GM12878 (cell line): ENCODE results near the gene LIG1. TPM values are rescaled to one million over a fixed set of nuclear protein-coding genes. Genes with fewer than 3 reads are reported as not detected.
A peak's percentile ranks its signal among the peaks of the same experiment; 100 is the strongest.

ENCODE experiments used
- ATAC-seq: fragments of 200-7000 bp; cut with Tn5 transposase; 3 replicates; pipeline ENCODE4 v1.9.1; 2020; ENCODE audit warnings: mild to moderate bottlenecking, moderate library complexity
- BruUV-seq: library from RNA; stranded (reverse); fragments of 400-500 nt; replicated peaks from 2 replicates; lab custom pipeline; 2021; lab: Mats Ljungman, UMichigan
- CTCF ChIA-PET: fragments of 300-600 bp; sonication (Branson Sonifier 250); formaldehyde crosslinking; extraction: SDS; loops from one replicate; lab custom pipeline; 2021; ENCODE audit warnings: inconsistent platforms; lab: Yijun Ruan, JAX
- POLR2A ChIA-PET: fragments of 350-600 bp; formaldehyde crosslinking; extraction: SDS; loops from one replicate; lab custom pipeline; 2021; ENCODE audit warnings: inconsistent platforms; lab: Charles Lee
- RAD21 ChIA-PET: fragments of 300-600 bp; sonication (Branson Sonifier 250); formaldehyde crosslinking; loops from one replicate; lab custom pipeline; 2023; ENCODE audit warnings: antibody characterized with exemption; ENCODE audit not compliant: unreplicated experiment; lab: Charles Lee
- SMC1A ChIA-PET: fragments of 300-600 bp; sonication (Branson Sonifier 250); formaldehyde crosslinking; loops from one replicate; lab custom pipeline; 2023; ENCODE audit not compliant: unreplicated experiment, uncharacterized antibody; lab: Charles Lee
- DNase-seq: peaks from one replicate; pipeline ENCODE4 v3.0.0-alpha.2; 2011; ENCODE audit warnings: low read depth, low spot score
- FAIRE-seq: peaks from 3 replicates; lab custom pipeline; 2011; peaks lifted over from hg19 to GRCh38; lab: Jason Lieb, UNC
- H2AFZ ChIP-seq: 2 replicates; pipeline ENCODE4 v1.6.0; 2011; ENCODE audit warnings: low read depth, low read length, control low read depth; ENCODE audit not compliant: control insufficient read depth
- H3K27ac ChIP-seq: 2 replicates; pipeline ENCODE4 v1.5.1; 2011; ENCODE audit warnings: control low read depth; ENCODE audit not compliant: control insufficient read depth, insufficient read depth
- H3K27me3 ChIP-seq, 2 experiments: replicated peaks in 1 of 2; 2 replicates each; pipeline versions ENCODE4 v1.6.0 to v1.6.1; 2011; ENCODE audit warnings: low read length in 1 of 2; ENCODE audit not compliant: control insufficient read depth in 2 of 2, insufficient read depth in 2 of 2
- H3K36me3 ChIP-seq, 2 experiments: 2 replicates each; pipeline ENCODE4 v1.5.1; 2011; ENCODE audit warnings: low read length in 1 of 2; ENCODE audit not compliant: control insufficient read depth in 2 of 2, insufficient read depth in 2 of 2
- H3K4me1 ChIP-seq: 2 replicates; pipeline ENCODE4 v1.6.1; 2011; ENCODE audit warnings: mild to moderate bottlenecking, low read length, moderate library complexity, mixed read lengths; ENCODE audit not compliant: control insufficient read depth, insufficient read depth
- H3K4me2 ChIP-seq: 2 replicates; pipeline ENCODE4 v1.6.0; 2011; ENCODE audit warnings: control low read depth; ENCODE audit not compliant: control insufficient read depth, insufficient read depth
- H3K4me3 ChIP-seq: fragments of 200-600 bp; sonication (generic); 2 replicates; pipeline ENCODE4 v1.5.1; 2016
- H3K79me2 ChIP-seq: 2 replicates; pipeline ENCODE4 v1.6.0; 2011; ENCODE audit warnings: low read length; ENCODE audit not compliant: control insufficient read depth, insufficient read depth
- H3K9ac ChIP-seq: 2 replicates; pipeline ENCODE4 v1.8.0; 2011; ENCODE audit warnings: low read length, control low read depth, mixed read lengths; ENCODE audit not compliant: control insufficient read depth, insufficient read depth
- H3K9me3 ChIP-seq: replicated peaks from 3 replicates; pipeline ENCODE4 v1.5.1; 2011; ENCODE audit warnings: mild to moderate bottlenecking, low read length; ENCODE audit not compliant: control insufficient read depth, insufficient read depth
- H4K20me1 ChIP-seq: 2 replicates; pipeline ENCODE4 v1.6.0; 2011; ENCODE audit not compliant: control insufficient read depth, insufficient read depth
- BCLAF1 ChIP-seq: fragments of 450-650 bp; IDR thresholded peaks from 2 replicates; pipeline ENCODE4 v1.6.1; 2017; ENCODE audit warnings: antibody characterized with exemption, mild to moderate bottlenecking, moderate library complexity
- HCFC1 ChIP-seq: fragments of 150-350 bp; IDR thresholded peaks from 2 replicates; pipeline ENCODE4 v1.6.1; 2014; ENCODE audit warnings: low read length
- IKZF2 ChIP-seq, 2 experiments: fragments of 450-650 bp; IDR thresholded peaks; 2 replicates each; pipeline ENCODE4 v1.6.1; 2017; ENCODE audit warnings: mild to moderate bottlenecking in 2 of 2, moderate library complexity in 2 of 2
- SREBF1 ChIP-seq: IDR thresholded peaks from 2 replicates; pipeline ENCODE4 v1.6.1; 2012; ENCODE audit warnings: mild to moderate bottlenecking, low read length
- TCF12 ChIP-seq: IDR thresholded peaks from 2 replicates; pipeline ENCODE4 v1.6.1; 2011; ENCODE audit warnings: low read depth, mild to moderate bottlenecking, low read length
- WGBS: methylation state at CpG from one replicate; pipeline ENCODE4 v1.1.6; 2016; ENCODE audit warnings: low lambda C conversion rate; ENCODE audit not compliant: insufficient replicate concordance, insufficient coverage; ENCODE audit errors: missing lambda C conversion rate; 5-methylcytosine and 5-hydroxymethylcytosine counted together
- in situ Hi-C: fragments of 300-500 bp; cut with MboI; formaldehyde crosslinking; loops from 9 replicates; pipeline ENCODE4 v1.14.3; 2018; ENCODE audit warnings: mixed read lengths
- intact Hi-C: fragments of 100-400 bp; cut with micrococcal nuclease; formaldehyde crosslinking; loops from one replicate; pipeline ENCODE4 v1.14.2; 2022; ENCODE audit not compliant: unreplicated experiment
- polyA plus RNA-seq, 11 experiments: library from polyadenylated mRNA; depleted of rRNA in 4 of 11; unstranded in 6 of 11; stranded (reverse) in 5 of 11; fragments of >200 nt; fragmentation: Nextera tagmentation in 4 of 11; fragmentation: Illumina TruSeq in 1 of 11; extraction: Ambion mirVana in 4 of 11; extraction: Trizol in 1 of 11; gene quantifications; 1 replicate in 1 of 11; 2 replicates in 10 of 11; pipeline versions ENCODE4 v1.2.1 to v1.2.3, GENCODE V29; 2011 to 2016; ENCODE audit warnings: inconsistent platforms in 2 of 11, missing spikeins in 2 of 11, low read depth in 1 of 11
- total RNA-seq, 4 experiments: library from RNA; depleted of rRNA in 3 of 4; stranded (reverse); fragments of >200 nt in 3 of 4; fragmentation: Illumina TruSeq in 1 of 4; extraction: Trizol in 1 of 4; gene quantifications; 2 replicates each; pipeline versions ENCODE4 v1.2.1 to v1.2.3, GENCODE V29; 2013 to 2021

The LIG1 gene
- total and polyA plus RNA-seq, 10 of the 15 experiments (the other 5 are each of a cell fraction or from before 2014, with no cell fraction given) = 7.8 to 117 (median 73.7) TPM

- no peak for TF ChIP-seq BCLAF1
- TF ChIP-seq, all 136 proteins: peak for 0
These were observed 46.1 kb downstream of the LIG1 start (continued) for GRCh38 chr19:48123907-48124651.

DNA sequence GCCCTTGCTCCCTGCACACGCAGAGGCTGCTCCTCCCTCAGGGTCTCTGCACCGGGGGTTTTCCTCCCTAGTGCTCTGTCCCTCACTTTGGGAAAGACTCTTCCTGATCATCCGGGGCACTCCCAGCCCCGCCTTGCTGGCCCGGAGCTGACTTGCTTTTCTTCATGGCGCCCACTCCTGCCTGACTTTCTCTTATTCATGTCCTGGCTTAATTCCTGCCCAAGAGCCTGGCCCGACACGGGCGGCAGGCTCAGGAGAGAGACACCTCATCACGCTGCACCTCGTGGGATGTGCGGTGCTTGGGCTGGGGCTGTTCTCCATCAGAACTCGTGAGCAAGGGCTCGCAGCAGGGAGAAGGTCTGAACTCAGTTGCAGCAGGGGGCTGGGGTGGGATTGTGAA is 47.7 kb downstream of the LIG1 start:
- no TSS peak for BruUV-seq
- Histone ChIP-seq H4K20me1 (no peaks in the 10 kb centered on the region), H3K79me2 (no peaks in the 10 kb centered on the region), H3K36me3 (peaks cover 2 to 16% of the 10 kb centered on the region in 2 experiments; a peak in 3 of 4 replicates), H3K27me3 (no peaks in the 10 kb centered on the region), H3K4me3 (no peak overlapping the region), H3K9ac (no peak overlapping the region), H2AFZ (no peak overlapping the region; the same call in 1 of the 2 replicates), H3K27ac (peak overlapping the region; percentile 49), H3K4me1 (peaks cover 20% of the 10 kb centered on the region), H3K4me2 (peak overlapping the region; percentile 31; the same call in 1 of the 2 replicates), H3K9me3 (no peaks in the 10 kb centered on the region)
- intact Hi-C loops (no loop called here), in situ Hi-C loops (no loop called here)
- TF ChIP-seq TCF12 (no peak), IKZF2 (IDR thresholded peaks at IDR 0.05) (0 out of 4 replicates have a peak, but pooled peaks of 1 of the 2 experiments have one; percentile 8), HCFC1 (no peak), SREBF1 (no peak)
- DNase-seq (no peak), ATAC-seq (no peak), FAIRE-seq (no peak)
- CTCF ChIA-PET = interaction anchor here (1.3 to 10.0 kb wide), 2 partner anchors 13 to 31 kb away, joined by 5 to 85 read pairs; partner anchors contain the start of gene PLA2G4C
- SMC1A ChIA-PET = interaction anchor here (1.0 to 5.6 kb wide), 4 partner anchors 13 to 210 kb away, joined by 3 to 31 read pairs (median 4); partner anchors contain the start of gene PLA2G4C
- RAD21 ChIA-PET = interaction anchor here (1.5 to 1.8 kb wide), 2 partner anchors 12 to 15 kb away, joined by 6 to 11 read pairs; partner anchors contain the start of gene PLA2G4C
- 89% methylated on average over 14 of the region's 14 CpGs for WGBS
- POLR2A ChIA-PET = interaction anchor here (0.5 to 1.3 kb wide), 3 partner anchors 10 to 14 kb away, joined by 4 to 8 read pairs (median 6); partner anchors contain the start of gene PLA2G4C
